ENCODE data around the gene RTKN.

- TF ChIP-seq EZH2 (IDR thresholded peaks at IDR 0.05; ENCODE audit: borderline replicate concordance, low read depth, low read length, severe bottlenecking) = no peak
- TF ChIP-seq, protein P1, sequence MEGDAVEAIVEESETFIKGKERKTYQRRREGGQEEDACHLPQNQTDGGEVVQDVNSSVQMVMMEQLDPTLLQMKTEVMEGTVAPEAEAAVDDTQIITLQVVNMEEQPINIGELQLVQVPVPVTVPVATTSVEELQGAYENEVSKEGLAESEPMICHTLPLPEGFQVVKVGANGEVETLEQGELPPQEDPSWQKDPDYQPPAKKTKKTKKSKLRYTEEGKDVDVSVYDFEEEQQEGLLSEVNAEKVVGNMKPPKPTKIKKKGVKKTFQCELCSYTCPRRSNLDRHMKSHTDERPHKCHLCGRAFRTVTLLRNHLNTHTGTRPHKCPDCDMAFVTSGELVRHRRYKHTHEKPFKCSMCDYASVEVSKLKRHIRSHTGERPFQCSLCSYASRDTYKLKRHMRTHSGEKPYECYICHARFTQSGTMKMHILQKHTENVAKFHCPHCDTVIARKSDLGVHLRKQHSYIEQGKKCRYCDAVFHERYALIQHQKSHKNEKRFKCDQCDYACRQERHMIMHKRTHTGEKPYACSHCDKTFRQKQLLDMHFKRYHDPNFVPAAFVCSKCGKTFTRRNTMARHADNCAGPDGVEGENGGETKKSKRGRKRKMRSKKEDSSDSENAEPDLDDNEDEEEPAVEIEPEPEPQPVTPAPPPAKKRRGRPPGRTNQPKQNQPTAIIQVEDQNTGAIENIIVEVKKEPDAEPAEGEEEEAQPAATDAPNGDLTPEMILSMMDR (IDR thresholded peaks at IDR 0.05; ENCODE audit: borderline replicate concordance, extremely low read depth, low read length, poor library complexity, severe bottlenecking) = no peak
Measured at GRCh38 chr2:74426181-74426758, 15.5 kb downstream of the RTKN start.

Measured in DND-41 (cell line).